Tongue (tissue), 2 donors: ENCODE results near the gene GARIN1A. TPM values are rescaled to one million over a fixed set of nuclear protein-coding genes. Genes with fewer than 3 reads are reported as not detected.
"Not testable (repeated sequence)": the region's sequence is repeated elsewhere in the genome, so short reads cannot be mapped to it uniquely, and the experiment has no call there.

ENCODE experiments used
- DNase-seq: peaks from one replicate; pipeline ENCODE4 v3.0.0-alpha.2; 2015
- total RNA-seq: library from RNA; depleted of rRNA; stranded (reverse); fragments of >200 nt; gene quantifications from one replicate; pipeline ENCODE4 v1.2.3, GENCODE V29; 2014

The GARIN1A gene
- 0.10 TPM for total RNA-seq

DNA sequence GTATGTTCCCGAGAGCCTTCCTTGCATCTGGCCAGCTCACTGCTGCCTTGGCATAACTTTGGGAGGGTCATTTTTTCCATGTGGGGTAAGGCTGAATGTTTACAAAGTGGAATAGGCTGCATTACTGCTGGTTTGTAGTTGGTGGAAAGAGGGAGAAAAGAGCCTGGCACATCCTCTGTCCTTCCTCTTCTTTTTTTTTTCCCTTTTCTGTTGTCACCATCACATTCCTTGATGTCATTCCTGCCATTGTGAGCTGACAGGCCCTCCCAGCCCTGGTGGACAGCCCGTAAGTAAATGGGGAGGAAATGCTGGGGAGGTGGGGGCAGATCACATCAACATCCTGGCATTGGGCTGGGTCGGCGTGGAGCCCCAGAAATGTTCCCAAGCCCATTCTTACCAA is at the start of gene GARIN1A:
Gene GARIN1A, plus strand, starts transcription at position 301 of the 400 bp plus-strand sequence. CDS start 106 bp downstream, outside the sequence.
- no peak for DNase-seq

DNA sequence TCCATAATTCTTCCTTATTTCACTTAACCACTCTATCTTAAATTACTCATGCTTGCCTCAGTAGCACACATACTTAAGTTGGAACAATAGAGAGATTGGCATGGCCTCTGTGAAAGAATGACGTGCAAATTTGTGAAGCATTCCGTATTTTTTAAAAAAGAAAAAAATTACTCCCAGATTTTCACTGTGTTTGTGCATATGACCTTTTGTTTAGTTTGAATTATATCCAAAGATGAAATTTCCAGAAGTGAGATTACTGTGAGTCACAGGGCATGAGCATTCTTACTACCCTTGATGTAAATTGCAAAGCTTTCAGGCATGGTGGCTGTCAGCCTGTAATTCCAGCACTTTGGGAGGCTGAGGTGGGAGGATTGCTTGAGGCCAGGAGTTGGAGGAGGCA is 45.0 kb upstream of the GARIN1A start:
- not testable (repeated sequence) for DNase-seq

DNA sequence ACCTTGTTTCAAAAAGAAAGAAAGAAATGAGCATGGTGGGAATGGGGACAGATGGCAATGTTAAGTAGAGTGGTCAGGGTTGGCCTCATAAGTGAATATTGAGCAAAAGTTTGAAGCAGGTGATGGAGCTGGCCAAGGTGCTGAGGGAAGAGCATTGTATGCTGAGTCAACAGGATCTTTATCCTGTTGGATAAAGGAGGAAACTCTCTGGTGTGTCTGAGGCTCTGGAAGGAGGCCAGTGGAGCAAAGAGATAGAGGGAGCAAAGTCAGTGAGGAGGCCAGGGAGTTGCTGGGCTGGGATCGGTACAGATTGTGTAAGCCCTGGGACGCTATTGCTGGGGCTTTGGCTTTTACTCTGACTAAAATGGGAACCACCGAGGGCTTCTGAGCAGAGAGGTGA is 38.2 kb upstream of the GARIN1A start:
- DNase-seq = not testable (repeated sequence)

DNA sequence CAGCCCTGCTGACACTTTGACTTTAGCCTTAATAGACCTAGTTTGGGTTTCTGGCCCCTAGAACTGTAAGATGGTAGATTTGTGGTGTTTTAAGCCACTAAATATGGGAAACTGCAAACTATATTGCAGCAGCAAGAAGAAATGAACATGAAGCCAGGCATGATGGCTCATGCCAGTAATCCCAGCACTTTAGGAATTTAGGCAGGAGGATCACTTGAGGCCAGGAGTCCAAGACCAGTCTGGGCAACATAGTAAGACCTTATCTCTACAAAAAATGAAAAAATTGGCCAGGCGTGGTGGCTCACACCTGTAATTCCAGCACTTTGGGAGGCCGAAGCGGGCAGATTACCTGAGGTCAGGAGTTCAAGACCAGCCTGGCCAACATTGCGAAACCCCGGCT is 26.9 kb upstream of the GARIN1A start:
- not testable (repeated sequence) for DNase-seq

DNA sequence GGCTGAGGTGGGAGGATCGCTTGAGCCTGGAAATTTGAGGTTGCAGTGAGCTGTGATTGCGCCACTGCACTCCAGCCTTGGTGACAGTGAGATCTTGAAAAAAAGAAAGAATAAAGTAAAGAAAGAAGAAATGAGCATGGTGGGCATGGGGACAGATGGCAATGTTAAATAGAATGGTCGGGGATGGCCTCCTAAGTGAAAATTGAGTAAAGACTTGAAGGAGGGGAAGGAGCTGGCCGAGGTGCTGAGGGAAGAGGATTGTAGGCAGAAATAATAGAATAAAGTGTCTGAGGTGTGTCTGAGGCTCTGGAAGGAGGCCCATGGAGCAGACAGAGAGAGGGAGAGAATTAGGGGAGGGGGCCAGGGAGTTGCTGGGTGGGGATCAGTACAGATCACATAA is 26.2 kb upstream of the GARIN1A start:
- not testable (repeated sequence) for DNase-seq

DNA sequence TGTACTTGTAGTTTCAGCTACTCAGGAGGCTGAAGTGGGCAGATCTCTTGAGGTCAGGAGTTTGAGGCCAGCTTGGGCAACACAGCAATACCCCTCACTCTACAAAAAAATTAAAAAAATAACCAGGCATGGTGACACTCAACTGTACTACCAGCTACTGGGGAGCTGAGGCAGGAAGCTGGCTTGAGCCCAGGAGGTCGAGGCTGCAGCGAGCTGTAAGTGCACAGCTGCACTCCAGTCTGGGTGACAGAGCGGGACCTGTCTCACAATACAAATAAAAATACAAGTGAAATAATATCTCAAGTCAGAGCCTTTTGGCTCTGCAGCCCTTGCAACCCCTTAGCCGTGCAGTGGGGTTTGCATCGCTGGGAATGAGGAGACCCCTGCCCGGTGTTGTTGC is 25.2 kb upstream of the GARIN1A start:
- not testable (repeated sequence) for DNase-seq

DNA sequence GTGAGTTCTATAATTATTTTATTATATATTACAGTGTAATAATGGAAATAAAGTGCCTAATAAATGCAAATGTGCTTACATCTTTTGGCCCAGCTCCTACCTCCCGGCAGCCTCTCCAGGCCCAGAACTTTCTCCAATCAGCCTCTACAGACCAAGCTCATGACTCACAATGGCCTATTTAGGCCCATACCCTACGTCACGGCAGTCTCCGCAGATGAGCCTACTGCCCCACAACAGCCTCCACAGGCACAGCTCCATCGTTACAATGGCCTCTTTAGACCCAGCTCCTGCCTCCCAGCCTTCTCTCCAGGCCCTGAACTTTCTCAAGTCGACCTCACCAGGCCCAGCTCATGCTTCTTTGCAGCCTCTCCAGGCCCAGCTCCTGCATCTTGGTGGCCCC is 21.0 kb upstream of the GARIN1A start:
- not testable (repeated sequence) for DNase-seq

DNA sequence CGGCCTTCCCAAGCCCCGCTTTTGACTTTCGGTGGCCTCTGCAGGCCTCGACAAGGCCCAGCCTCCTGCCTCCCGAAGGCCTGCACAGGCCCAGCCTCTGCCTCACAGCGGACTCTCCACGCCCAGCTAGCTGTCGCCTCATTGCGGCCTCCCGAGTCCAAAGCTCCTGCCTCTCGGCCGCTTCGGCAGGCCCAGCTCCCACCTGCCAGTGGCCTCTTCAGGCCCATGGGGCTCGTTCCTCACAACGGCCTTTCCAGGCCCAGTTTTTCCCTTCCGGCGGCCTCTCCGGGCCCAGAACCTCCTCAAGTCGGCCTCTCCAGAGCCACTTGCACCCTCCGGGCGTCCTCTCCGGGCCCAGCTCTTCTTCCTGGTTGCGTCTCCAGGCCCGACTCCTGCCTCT is 19.5 kb upstream of the GARIN1A start:
- DNase-seq = not testable (repeated sequence)

DNA sequence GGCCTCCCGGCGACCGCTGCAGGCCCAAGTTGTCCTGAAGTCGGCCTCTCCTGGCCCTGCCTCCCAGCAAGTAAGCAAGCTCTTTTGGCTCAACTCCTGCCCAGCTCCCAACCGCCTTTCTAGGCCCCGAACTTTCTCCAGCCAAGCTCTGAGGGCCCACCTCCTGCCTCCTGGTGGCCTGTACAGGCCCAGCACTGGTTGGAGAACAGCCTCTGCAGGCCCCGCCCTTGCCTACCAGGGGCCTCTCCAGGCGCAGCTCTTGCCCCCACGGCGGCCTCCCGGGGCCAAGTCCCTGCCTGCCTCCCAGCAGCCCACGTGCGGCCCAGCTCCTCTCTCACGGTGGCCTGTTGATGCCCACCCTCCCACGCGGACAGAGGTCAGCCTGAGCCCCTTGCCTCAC is 18.9 kb upstream of the GARIN1A start:
- not testable (repeated sequence) for DNase-seq

DNA sequence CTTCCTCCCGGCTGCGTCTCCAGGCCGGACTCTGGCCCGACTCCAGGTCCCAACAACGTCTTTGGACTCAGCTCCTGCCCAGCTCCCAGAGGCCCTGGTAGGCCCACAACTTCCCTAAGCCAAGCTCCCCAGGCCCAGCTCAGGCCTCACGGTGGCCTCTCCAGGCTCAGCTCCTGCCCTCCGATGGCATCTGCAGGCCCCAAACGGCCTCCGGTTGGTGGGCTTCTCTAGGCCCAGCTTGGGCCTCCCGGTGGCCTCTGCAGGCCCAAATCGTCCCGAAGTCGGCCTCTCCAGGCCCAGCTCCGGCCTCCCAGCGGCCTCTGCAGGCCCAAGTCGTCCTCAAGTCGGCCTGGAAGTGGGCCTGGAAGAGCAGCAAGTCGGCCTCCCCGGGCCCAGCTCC is 18.0 kb upstream of the GARIN1A start:
- DNase-seq = not testable (repeated sequence)

DNA sequence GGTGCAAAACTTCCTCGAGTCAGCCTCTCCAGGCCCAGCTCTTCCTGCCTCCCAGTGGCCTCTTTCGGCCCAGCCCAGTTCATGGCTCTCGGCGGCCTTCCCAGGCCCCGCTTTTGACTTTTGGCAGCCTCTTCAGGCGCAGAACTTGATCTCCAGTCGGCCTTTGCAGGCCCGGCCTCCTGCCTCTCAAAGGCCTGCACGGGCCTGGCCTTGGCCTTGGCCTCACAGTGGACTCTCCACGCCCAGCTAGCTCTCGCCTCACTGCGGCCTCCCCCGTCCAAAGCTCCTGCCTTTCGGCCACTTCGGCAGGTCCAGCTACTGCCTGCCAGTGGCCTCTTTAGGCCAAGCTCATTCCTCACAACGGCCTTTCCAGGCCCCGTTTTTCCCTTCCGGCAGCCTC is 17.6 kb upstream of the GARIN1A start:
- not testable (repeated sequence) for DNase-seq

DNA sequence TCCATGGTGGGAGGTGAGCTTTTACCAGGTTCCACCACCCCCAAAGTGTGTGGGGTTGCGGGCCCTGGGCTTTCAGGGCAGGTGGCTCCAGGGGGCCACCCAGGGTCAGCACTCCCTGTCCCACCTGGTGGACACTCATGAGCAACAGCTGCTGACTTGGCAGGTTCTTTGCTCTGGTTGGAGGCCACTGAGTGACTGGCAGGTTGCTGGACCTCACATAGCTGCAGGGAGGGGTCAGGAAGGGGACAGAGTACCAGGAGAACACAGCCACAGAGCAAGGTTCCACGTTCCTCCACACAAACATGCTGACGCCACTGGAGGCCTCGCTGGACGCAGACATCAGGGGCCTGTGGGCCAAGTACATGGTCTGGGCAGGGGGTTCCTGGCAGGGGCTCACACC is 13.7 kb upstream of the GARIN1A start:
- DNase-seq = not testable (repeated sequence)

DNA sequence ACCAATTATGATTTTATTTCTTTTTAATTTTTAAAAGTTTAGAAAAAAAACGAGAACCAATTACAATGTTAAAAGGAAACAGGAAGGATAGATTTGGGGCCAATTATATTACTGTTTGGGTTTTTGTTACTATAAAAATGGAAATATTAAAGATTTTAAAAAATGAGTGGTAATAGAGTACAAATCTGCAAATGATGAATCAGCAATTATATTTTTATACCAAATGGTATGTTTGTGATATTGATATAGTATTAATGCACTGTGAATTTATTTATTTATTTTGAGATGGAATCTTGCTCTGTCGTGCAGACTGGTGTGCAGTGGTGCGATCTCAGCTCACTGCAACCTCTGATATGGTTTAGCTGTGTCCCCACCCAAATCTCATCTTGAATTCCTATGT is 11.5 kb upstream of the GARIN1A start:
- DNase-seq = no peak

DNA sequence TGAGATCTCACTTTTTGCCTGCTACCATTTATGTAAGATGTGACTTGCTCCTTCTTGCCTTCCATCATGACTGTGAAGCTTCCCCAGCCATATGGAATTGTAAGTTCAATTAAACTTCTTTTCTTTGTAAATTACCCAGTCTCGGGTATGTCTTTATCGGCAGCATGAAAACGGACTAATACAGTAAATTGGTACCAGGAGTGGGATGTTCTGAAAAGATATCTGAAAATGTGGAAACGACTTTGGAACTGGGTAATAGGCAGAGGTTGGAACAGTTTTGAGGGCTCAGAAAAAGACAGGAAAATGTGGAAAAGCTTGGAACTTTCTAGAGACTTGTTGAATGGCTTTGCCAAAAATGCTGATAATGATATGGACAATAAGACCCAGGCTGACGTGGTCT is 10.6 kb upstream of the GARIN1A start:
- DNase-seq = no peak

DNA sequence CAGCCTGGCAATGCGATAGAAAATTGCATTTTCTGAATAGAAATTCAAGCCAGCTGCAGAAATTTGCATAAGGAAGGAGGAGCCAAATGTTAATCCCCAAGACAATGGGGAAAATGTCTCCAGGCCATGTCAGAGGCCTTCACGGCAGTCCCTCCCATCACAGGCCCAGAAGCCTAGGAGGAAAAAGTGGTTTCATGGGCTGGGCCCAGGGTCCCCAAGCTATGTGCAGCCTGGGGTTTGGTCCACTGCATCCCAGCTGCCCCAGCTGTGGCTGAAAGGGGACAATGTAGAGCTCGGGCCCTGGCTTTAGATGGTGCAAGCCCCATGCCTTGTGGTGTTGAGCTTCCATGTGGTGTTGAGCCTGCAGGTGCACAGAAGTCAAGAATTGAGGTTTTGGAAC is 10.0 kb upstream of the GARIN1A start:
- DNase-seq = no peak

DNA sequence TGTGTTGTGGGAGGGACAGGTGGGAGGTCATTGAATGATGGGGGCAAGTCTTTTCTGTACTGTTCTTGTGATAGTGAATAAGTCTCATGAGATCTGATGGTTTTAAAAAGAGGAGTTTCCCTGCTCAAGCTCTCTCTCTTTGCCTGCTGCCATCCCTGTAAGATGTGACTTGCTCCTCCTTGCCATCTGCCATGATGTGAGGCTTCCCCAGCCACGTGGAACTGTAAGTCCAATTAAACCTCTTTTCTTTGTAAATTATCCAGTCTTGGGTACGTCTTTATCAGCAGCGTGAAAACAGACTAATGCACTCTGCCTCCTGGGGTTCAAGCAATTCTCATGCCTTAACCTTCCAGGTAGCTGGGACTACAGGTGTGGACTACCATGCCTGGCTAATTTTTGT is 8.9 kb upstream of the GARIN1A start:
- DNase-seq = not testable (repeated sequence)

DNA sequence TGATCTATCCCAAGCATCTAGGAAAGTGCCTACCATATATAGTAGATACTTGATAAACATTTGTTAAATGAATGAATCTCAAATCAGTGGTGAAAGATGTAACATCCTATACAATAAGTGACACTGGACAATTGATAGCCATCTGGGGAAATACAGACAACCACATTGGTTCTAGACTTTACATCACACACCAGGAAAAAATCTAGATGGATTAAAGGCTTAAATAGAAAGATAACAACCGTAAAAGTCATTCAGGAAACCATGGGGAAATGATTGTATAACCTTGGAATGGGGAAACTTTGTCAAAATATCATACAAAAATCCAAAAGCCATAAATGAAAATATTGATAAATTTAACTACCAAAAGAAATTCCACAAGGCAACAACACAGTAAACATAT is 7.0 kb upstream of the GARIN1A start:
- no peak for DNase-seq

DNA sequence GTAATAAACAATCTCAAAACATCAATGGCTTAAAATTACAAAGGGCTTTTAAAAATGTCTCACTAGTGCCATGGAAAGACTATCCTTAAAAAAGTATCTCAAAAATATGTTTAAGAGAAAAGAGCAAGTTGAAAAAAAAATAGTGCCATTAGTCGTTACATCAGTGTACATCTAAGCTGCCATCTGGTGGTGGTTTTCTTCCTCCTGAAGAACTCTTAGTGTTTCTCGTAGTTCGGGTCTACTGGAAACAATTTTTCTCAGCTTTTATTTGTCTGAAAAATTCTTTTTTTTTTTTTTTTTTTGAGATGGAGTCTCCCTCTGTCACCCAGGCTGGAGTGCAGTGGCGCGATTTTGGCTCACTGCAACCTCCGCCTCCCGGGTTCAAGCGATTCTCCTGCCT is 5.9 kb upstream of the GARIN1A start:
- no peak for DNase-seq

DNA sequence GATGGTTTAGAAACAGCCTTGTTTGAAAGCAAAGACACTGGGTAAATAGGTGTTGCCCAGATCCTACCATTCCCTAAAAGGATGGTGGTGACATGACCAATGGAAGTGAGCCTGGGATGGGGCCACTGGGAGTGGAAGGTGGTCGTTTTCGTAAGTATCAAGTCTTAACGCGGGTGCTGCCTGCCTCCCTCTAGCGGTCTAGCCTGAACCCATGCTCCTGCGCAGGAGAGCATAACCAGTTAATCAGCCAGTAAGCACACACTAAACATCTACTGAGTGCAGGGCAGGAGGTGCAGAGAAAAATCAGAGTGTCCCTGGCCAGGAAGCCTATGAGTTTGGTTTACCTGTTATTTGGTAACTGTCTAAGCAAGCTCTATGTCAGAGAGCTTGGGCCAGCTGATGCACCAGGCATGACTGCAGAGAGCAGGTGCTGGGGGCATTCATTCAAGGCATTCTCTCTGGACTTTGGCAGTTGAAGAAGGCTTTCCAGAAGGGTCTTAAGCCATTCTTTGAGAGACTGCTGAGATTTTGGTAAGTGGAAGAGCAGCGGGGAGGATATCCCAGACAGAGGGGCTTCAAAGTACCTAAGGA is 930 bp downstream of the GARIN1A start:
- DNase-seq = peak; percentile 43

DNA sequence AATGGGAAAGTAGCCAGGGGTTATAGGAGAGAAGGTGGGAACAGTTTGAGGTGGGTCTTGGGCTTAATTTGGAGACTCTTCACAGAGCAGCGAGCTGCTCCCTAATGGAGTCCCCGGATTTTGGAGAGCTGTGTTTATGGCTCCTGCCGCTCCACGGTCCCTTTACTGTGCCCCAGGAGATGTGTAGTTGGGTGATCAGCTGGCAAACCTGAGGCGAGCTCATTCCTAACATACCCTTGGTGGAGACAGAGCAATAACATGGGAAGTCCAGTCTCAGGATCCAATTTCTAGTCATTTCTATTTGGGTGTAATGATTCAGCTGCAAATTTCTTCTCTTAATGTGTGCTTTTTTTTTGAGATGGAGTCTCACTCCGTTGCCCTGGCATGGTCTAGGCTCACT is 1.5 kb downstream of the GARIN1A start:
- no peak for DNase-seq

DNA sequence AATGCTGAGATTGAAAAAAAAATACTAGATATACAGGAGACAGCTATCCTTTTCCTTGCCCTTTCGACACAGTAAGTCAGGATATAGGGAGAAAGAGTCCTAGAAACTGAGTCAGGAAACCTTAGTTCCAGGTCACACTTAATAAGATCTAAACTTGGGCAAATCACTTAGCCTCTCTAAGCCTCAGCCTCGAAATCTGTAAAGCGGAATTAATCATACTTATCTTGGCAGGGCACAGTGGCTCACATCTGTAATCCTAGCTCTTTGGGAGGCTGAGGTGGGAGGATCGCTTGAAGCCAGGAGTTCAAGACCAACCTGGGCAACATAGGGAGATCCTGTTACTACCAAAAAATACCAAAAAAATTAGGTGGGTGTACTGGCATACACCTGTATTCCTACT is 4.6 kb downstream of the GARIN1A start:
- DNase-seq = no peak

DNA sequence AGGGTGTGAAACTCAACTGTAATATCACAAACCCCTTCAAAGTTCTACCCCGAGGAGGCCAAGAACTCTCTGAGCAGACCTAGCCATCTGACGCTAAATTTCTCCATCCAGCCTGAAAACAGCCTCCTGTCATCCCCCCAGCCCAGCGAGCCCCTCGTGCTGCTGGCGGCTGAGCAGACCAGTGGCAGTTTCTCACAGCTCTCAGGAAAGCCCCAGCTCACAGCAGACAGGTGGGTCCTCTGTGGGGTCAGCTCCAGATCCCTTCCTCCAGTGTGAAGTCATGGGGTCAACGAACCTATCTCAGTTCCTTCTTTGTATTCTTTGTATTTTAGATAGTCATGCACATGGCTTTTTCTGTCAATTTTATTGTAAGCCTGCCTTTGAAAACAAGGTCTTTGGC is 7.8 kb downstream of the GARIN1A start:
- no peak for DNase-seq

DNA sequence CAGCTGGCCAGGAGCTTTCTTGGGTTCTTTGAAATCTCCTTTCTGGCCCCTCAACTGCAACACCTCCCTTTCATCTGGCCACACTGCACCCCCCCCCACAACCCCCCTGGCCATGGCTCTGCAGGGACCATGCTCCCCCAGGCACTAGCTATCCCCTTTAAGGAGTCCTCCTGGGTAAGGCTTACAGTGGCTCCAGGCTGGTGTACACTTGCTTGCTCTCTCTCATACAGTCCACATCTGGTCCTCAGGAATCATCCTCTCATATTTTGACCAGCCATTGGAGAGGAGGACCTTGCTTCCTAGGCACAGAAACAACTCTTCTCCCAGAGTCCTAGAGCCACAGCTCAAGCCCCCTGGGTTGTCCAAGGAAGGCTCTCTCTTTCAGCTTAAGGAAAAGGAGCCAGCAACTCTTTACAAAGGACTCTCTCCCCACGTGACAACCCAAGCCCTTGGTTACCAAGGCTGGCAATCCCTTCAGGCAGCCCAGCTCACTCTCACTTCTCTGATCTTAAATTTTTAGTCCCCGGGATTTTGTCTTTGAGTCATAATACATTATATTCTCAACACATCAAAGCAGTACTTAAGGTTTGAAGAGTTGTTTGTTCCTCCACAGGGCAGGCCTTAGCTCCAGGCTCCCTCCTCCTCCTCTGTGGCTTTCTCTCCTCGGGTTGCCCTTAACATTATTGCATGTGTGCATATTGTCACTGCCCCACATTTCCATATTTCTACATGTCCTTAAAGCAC is 9.9 kb downstream of the GARIN1A start:
- no peak for DNase-seq

DNA sequence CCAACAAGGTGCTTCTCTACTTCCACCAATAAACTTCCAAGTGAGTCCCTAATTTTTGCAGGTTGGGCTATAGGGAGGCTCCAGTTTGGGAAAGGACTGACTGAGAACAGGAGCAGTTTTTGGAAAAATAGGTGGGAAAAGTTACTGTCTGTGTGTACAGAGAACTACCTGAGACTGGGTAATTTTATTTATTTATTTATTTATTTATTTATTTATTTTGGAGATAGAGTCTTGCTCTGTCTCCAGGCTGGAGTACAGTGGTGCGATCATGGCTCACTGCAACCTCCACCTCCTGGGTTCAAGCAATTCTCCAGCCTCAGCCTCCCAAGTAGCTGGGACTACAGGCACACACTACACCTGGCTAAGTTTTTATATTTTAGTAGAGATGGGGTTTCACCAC is 11.2 kb downstream of the GARIN1A start:
- not testable (repeated sequence) for DNase-seq
